ENCODE results near the gene TNFSF10. TPM values are rescaled to one million over a fixed set of nuclear protein-coding genes. Genes with fewer than 3 reads are reported as not detected.

Gene TNFSF10
- total and polyA plus RNA-seq, 10 of the 15 experiments (the other 5 are each of a cell fraction or from before 2014, with no cell fraction given): 2.1 to 12.3 (median 4.4) TPM

DNA sequence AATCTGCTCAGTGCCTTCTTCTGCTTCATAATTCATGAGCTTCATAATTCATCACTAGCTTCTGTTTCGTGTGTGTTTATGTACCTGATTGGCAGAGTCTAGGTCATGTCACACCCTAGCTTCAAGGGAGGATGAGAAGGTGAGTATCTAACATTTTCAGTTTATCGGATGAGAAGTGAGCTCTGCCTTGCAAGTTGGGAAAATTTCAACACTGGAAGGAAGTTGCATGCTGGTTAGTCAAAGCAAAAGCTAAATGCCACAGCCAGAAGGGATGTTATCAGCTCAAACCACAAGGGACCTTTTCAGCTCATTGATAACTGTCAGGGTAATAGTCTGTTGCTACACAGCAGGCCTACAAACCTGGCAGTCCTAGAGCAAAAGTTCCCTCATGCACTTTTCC is 7.3 kb upstream of the TNFSF10 start:
- in situ Hi-C loops (cut with MboI) (no loop called here), intact Hi-C loops (cut with micrococcal nuclease; ENCODE audit: unreplicated experiment) (no loop called here)
- peak; percentile 44 for FAIRE-seq
- H3K4me1 ChIP-seq (ENCODE audit: control insufficient read depth, insufficient read depth, low read length): no peaks in the 10 kb centered on the region
- no peaks in the 10 kb centered on the region; the same call in 2 of the 3 replicates for H3K9me3 ChIP-seq (replicated peaks; ENCODE audit: control insufficient read depth, insufficient read depth, low read length)
- H3K9ac ChIP-seq (ENCODE audit: control insufficient read depth, insufficient read depth, low read length): no peak overlapping the region
- WGBS (ENCODE audit: insufficient coverage, insufficient replicate concordance, low lambda C conversion rate, missing lambda C conversion rate): 64% methylated on average over 2 of the region's 2 CpGs
- no peaks in the 10 kb centered on the region for H3K79me2 ChIP-seq (ENCODE audit: control insufficient read depth, insufficient read depth, low read length)
- peak; percentile 70 for ATAC-seq
- POLR2A ChIA-PET: interaction anchor here (1.0 kb wide), 1 partner anchor 53 kb away, joined by 3 read pairs; no protein-coding TSS in a partner anchor
- RAD21 ChIA-PET (ENCODE audit: unreplicated experiment): interaction anchor here (1.1 to 1.2 kb wide), 3 partner anchors 10 to 65 kb away, joined by 3 to 9 read pairs (median 3); no protein-coding TSS in a partner anchor
- no peaks in the 10 kb centered on the region for H3K36me3 ChIP-seq (ENCODE audit: control insufficient read depth in 2 of 2, insufficient read depth in 2 of 2, low read length in 1 of 2)
- CTCF ChIA-PET: interaction anchor here (0.7 to 2.3 kb wide), 9 partner anchors 11 to 288 kb away, joined by 3 to 11 read pairs (median 4); no protein-coding TSS in a partner anchor
- H4K20me1 ChIP-seq (ENCODE audit: control insufficient read depth, insufficient read depth): no peaks in the 10 kb centered on the region
- no peaks in the 10 kb centered on the region for H3K27me3 ChIP-seq (replicated peaks in 1 of 2; ENCODE audit: control insufficient read depth in 2 of 2, insufficient read depth in 2 of 2, low read length in 1 of 2)
- H3K4me3 ChIP-seq: no peak overlapping the region
- no peak overlapping the region for H2AFZ ChIP-seq (ENCODE audit: control insufficient read depth, low read depth, low read length)
- no peak overlapping the region for H3K27ac ChIP-seq (ENCODE audit: control insufficient read depth, insufficient read depth)
- peak overlapping the region; percentile 47; the same call in 1 of the 2 replicates for H3K4me2 ChIP-seq (ENCODE audit: control insufficient read depth, insufficient read depth)
- TF ChIP-seq RUNX3 (IDR thresholded peaks at IDR 0.05; ENCODE audit: low read length) (peak; percentile 75), SIN3A (IDR thresholded peaks at IDR 0.05; ENCODE audit: low read depth, low read length) (no peak), NFYA (IDR thresholded peaks at IDR 0.05; ENCODE audit: borderline replicate concordance, low read depth, low read length) (no peak), ETV6 (conservative IDR thresholded peaks at IDR 0.05 in 1 of 2, IDR thresholded peaks at IDR 0.05 in 1 of 2; ENCODE audit: borderline replicate concordance in 1 of 2, low read depth in 1 of 2) (0 out of 4 replicates have a peak, but pooled peaks of 1 of the 2 experiments have one; percentile 41), JUND (IDR thresholded peaks at IDR 0.05; ENCODE audit: low read depth, low read length) (no peak), MEF2A (IDR thresholded peaks at IDR 0.05; ENCODE audit: insufficient read depth, low read depth, low read length) (no peak), FOXK2 (IDR thresholded peaks at IDR 0.05) (no peak), BRCA1 (IDR thresholded peaks at IDR 0.05; ENCODE audit: low read depth, low read length) (no peak), IRF4 (IDR thresholded peaks at IDR 0.05; ENCODE audit: low read depth, low read length) (no peak)
- TF ChIP-seq, protein P1, sequence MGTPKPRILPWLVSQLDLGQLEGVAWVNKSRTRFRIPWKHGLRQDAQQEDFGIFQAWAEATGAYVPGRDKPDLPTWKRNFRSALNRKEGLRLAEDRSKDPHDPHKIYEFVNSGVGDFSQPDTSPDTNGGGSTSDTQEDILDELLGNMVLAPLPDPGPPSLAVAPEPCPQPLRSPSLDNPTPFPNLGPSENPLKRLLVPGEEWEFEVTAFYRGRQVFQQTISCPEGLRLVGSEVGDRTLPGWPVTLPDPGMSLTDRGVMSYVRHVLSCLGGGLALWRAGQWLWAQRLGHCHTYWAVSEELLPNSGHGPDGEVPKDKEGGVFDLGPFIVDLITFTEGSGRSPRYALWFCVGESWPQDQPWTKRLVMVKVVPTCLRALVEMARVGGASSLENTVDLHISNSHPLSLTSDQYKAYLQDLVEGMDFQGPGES (IDR thresholded peaks at IDR 0.05): no peak
- TF ChIP-seq, protein P2, sequence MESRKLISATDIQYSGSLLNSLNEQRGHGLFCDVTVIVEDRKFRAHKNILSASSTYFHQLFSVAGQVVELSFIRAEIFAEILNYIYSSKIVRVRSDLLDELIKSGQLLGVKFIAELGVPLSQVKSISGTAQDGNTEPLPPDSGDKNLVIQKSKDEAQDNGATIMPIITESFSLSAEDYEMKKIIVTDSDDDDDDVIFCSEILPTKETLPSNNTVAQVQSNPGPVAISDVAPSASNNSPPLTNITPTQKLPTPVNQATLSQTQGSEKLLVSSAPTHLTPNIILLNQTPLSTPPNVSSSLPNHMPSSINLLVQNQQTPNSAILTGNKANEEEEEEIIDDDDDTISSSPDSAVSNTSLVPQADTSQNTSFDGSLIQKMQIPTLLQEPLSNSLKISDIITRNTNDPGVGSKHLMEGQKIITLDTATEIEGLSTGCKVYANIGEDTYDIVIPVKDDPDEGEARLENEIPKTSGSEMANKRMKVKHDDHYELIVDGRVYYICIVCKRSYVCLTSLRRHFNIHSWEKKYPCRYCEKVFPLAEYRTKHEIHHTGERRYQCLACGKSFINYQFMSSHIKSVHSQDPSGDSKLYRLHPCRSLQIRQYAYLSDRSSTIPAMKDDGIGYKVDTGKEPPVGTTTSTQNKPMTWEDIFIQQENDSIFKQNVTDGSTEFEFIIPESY (IDR thresholded peaks at IDR 0.05): no peak
- TF ChIP-seq, protein P3, sequence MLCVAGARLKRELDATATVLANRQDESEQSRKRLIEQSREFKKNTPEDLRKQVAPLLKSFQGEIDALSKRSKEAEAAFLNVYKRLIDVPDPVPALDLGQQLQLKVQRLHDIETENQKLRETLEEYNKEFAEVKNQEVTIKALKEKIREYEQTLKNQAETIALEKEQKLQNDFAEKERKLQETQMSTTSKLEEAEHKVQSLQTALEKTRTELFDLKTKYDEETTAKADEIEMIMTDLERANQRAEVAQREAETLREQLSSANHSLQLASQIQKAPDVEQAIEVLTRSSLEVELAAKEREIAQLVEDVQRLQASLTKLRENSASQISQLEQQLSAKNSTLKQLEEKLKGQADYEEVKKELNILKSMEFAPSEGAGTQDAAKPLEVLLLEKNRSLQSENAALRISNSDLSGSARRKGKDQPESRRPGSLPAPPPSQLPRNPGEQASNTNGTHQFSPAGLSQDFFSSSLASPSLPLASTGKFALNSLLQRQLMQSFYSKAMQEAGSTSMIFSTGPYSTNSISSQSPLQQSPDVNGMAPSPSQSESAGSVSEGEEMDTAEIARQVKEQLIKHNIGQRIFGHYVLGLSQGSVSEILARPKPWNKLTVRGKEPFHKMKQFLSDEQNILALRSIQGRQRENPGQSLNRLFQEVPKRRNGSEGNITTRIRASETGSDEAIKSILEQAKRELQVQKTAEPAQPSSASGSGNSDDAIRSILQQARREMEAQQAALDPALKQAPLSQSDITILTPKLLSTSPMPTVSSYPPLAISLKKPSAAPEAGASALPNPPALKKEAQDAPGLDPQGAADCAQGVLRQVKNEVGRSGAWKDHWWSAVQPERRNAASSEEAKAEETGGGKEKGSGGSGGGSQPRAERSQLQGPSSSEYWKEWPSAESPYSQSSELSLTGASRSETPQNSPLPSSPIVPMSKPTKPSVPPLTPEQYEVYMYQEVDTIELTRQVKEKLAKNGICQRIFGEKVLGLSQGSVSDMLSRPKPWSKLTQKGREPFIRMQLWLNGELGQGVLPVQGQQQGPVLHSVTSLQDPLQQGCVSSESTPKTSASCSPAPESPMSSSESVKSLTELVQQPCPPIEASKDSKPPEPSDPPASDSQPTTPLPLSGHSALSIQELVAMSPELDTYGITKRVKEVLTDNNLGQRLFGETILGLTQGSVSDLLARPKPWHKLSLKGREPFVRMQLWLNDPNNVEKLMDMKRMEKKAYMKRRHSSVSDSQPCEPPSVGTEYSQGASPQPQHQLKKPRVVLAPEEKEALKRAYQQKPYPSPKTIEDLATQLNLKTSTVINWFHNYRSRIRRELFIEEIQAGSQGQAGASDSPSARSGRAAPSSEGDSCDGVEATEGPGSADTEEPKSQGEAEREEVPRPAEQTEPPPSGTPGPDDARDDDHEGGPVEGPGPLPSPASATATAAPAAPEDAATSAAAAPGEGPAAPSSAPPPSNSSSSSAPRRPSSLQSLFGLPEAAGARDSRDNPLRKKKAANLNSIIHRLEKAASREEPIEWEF (IDR thresholded peaks at IDR 0.05; ENCODE audit: insufficient replicate concordance, low read depth, low read length): no peak
- TF ChIP-seq, protein P4, sequence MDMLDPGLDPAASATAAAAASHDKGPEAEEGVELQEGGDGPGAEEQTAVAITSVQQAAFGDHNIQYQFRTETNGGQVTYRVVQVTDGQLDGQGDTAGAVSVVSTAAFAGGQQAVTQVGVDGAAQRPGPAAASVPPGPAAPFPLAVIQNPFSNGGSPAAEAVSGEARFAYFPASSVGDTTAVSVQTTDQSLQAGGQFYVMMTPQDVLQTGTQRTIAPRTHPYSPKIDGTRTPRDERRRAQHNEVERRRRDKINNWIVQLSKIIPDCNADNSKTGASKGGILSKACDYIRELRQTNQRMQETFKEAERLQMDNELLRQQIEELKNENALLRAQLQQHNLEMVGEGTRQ (IDR thresholded peaks at IDR 0.05; ENCODE audit: borderline replicate concordance, low read depth, low read length): no peak
- SMC1A ChIA-PET (ENCODE audit: uncharacterized antibody, unreplicated experiment): interaction anchor here (0.9 to 3.6 kb wide), 10 partner anchors 8 to 66 kb away, joined by 3 to 21 read pairs (median 4); no protein-coding TSS in a partner anchor
- no peak for DNase-seq (ENCODE audit: low read depth, low spot score)
- no TSS peak for BruUV-seq (replicated peaks)

All from GM12878 (cell line).